Measurements from ENCODE around the gene AMOTL1. TPM values are rescaled to one million over a fixed set of nuclear protein-coding genes. Genes with fewer than 3 reads are reported as not detected.
A peak's percentile ranks its signal among the peaks of the same experiment; 100 is the strongest.

AMOTL1 gene
- total and polyA plus RNA-seq, 2 of the 8 experiments (the other 6 are each of a cell fraction or from before 2014, with no cell fraction given) = 9.0 to 27.6 TPM

DNA sequence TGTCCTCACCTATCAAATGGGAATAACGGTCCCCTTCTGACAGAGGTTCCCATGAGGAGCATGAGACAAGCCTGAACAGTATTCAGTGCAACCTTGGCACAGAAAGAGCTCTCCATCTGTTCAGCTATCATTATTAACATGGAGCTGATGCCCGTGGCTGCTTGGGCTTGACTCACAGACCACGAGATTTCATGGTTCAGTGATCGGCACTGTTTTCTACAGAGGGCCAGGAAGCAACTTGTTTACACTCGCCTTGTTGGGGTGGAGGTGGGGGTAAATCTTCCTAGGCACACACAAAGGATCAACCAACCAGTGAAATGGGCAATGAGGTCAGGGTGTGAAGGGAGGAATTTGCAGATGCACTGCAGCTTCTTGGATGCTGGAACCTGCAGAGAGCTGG lies 117.0 kb downstream of the AMOTL1 start:
- Histone ChIP-seq H2BK5ac (ENCODE audit: low read depth, low read length) (no peak overlapping the region), H3K79me1 (ENCODE audit: low read depth, low read length) (no peaks in the 10 kb centered on the region), H3K9me3 (ENCODE audit: insufficient read depth in 2 of 2, low read depth in 1 of 2, low read length in 1 of 2) (peaks cover 5% of the 10 kb centered on the region in 2 experiments; a peak in 1 of 4 replicates), H2AK5ac (ENCODE audit: low read depth, low read length) (no peak overlapping the region), H3K14ac (ENCODE audit: insufficient read length) (no peak overlapping the region), H3K56ac (replicated peaks; ENCODE audit: insufficient read length, low read depth, low read length) (no peak overlapping the region), H3K4me2 (ENCODE audit: insufficient read depth in 1 of 2, low read depth in 2 of 2, low read length in 2 of 2) (no peak overlapping the region), H4K91ac (replicated peaks; ENCODE audit: insufficient read length, low read length) (no peak overlapping the region), H3K23me2 (ENCODE audit: low read depth, low read length) (no peaks in the 10 kb centered on the region), H3K27me3 (replicated peaks in 1 of 4; ENCODE audit: control insufficient read depth in 3 of 4, extremely low read depth in 1 of 4, insufficient read depth in 3 of 4, low read length in 3 of 4) (no peaks in the 10 kb centered on the region), H3K4me3 (ENCODE audit: extremely low read depth in 1 of 4, insufficient read depth in 2 of 4, low read depth in 3 of 4, low read length in 4 of 4) (no peak overlapping the region), H3K27ac (ENCODE audit: low read depth, low read length) (no peak overlapping the region), H3K23ac (ENCODE audit: insufficient read length) (no peak overlapping the region), H2BK15ac (ENCODE audit: low read length) (0 out of 2 replicates have a peak overlapping the region, but pooled peaks have one; percentile 3), H3K9ac (replicated peaks in 1 of 4; ENCODE audit: extremely low read depth in 1 of 4, low read depth in 3 of 4, low read length in 3 of 4) (no peak overlapping the region), H2BK12ac (ENCODE audit: low read depth, low read length) (no peak overlapping the region), H2BK20ac (ENCODE audit: low read length) (no peak overlapping the region), H3K18ac (ENCODE audit: extremely low read depth, low read length) (no peak overlapping the region), H3K36me3 (ENCODE audit: control insufficient read depth in 2 of 4, insufficient read depth in 4 of 4, low read length in 3 of 4) (peaks cover 0 to 5% (median 0%) of the 10 kb centered on the region in 4 experiments; a peak in 1 of 8 replicates), H2AFZ (ENCODE audit: low read length) (no peak overlapping the region), H3K4ac (replicated peaks; ENCODE audit: insufficient read length, low read depth, low read length) (no peak overlapping the region), H4K8ac (ENCODE audit: extremely low read depth, insufficient read depth, low read length) (no peak overlapping the region), H3K4me1 (replicated peaks in 1 of 4; ENCODE audit: control insufficient read depth in 3 of 4, insufficient read depth in 4 of 4, low read length in 3 of 4) (peaks cover 0 to 3% (median 0%) of the 10 kb centered on the region in 4 experiments; a peak in 1 of 7 replicates), H4K5ac (ENCODE audit: insufficient read length, low read depth, low read length) (no peak overlapping the region), H3K79me2 (ENCODE audit: control insufficient read depth in 1 of 2, insufficient read depth in 2 of 2, low read length in 2 of 2) (no peaks in the 10 kb centered on the region), H4K20me1 (replicated peaks in 1 of 2; ENCODE audit: control insufficient read depth in 1 of 2, insufficient read depth in 2 of 2, low read length in 2 of 2) (no peaks in the 10 kb centered on the region), H2BK120ac (replicated peaks; ENCODE audit: low read depth, low read length) (no peak overlapping the region)
- POLR2A ChIA-PET (ENCODE audit: partially characterized antibody) = no interaction called here
- no peak for FAIRE-seq
- TF ChIP-seq EZH2 (IDR thresholded peaks at IDR 0.05; ENCODE audit: low read depth, low read length, severe bottlenecking) = no peak
- TF ChIP-seq BCL11A (IDR thresholded peaks at IDR 0.05; ENCODE audit: low read depth in 2 of 2, low read length in 2 of 2) = no peak
- TF ChIP-seq GTF2F1 (IDR thresholded peaks at IDR 0.05; ENCODE audit: borderline replicate concordance, low read depth, low read length) = no peak
- no peak for TF ChIP-seq CHD1 (IDR thresholded peaks at IDR 0.05; ENCODE audit: low read depth, low read length)
- TF ChIP-seq MAFK (IDR thresholded peaks at IDR 0.05; ENCODE audit: low read depth, low read length) = no peak
- TF ChIP-seq TEAD4 (IDR thresholded peaks at IDR 0.05; ENCODE audit: low read depth, low read length) = no peak
- no peak for TF ChIP-seq SIN3A (conservative IDR thresholded peaks at IDR 0.05 in 1 of 2, IDR thresholded peaks at IDR 0.05 in 1 of 2; ENCODE audit: low read depth in 1 of 2, low read length in 2 of 2)
- TF ChIP-seq BRCA1 (IDR thresholded peaks at IDR 0.05; ENCODE audit: low read depth, low read length) = no peak
- no peak for TF ChIP-seq CEBPB (IDR thresholded peaks at IDR 0.05; ENCODE audit: low read depth, low read length)
- no peak for TF ChIP-seq TCF12 (IDR thresholded peaks at IDR 0.05; ENCODE audit: low read depth, low read length)
- no peak for TF ChIP-seq JUN (IDR thresholded peaks at IDR 0.05; ENCODE audit: low read depth, low read length)
- TF ChIP-seq EP300 (IDR thresholded peaks at IDR 0.05; ENCODE audit: borderline replicate concordance in 1 of 2, low read depth in 2 of 2, low read length in 2 of 2) = no peak
- CTCF ChIA-PET (ENCODE audit: partially characterized antibody) = interaction anchor here (2.8 to 6.8 kb wide), 2 partner anchors 12 to 262 kb away, joined by 14 to 48 read pairs; no protein-coding TSS in a partner anchor
- no peak for DNase-seq (ENCODE audit: low read depth in 1 of 2, low spot score in 2 of 2)
- WGBS, 2 experiments (ENCODE audit: extremely low coverage in 1 of 2, insufficient coverage in 1 of 2, insufficient read length in 1 of 2, insufficient replicate concordance in 2 of 2, low coverage in 1 of 2, low lambda C conversion rate in 2 of 2, missing lambda C conversion rate in 1 of 2) = 65% methylated on average over 5 of the region's 5 CpGs; no CpG with 5 or more reads in 1 of the 2 experiments
